Caki2 (cell line): Measurements from ENCODE around the gene ANKRA2. TPM values are rescaled to one million over a fixed set of nuclear protein-coding genes. Genes with fewer than 3 reads are reported as not detected.
A peak's percentile ranks its signal among the peaks of the same experiment; 100 is the strongest.

Experiments used
- DNase-seq: peaks from one replicate; pipeline ENCODE4 v3.0.0-alpha.2; 2015; ENCODE audit warnings: low read depth
- in situ Hi-C: cut with HindIII; loops from 2 replicates; pipeline ENCODE4 v1.10.0; 2016; ENCODE audit warnings: low sequenced_read_pairs, low pct_unique_long_range_greater_than_20kb, mixed read lengths
- total RNA-seq: library from RNA; depleted of rRNA; stranded (reverse); fragments of >200 nt; shearing (Covaris generic); gene quantifications from 2 replicates; pipeline ENCODE4 v1.2.3, GENCODE V29; 2014; ENCODE audit warnings: low replicate concordance

Gene ANKRA2
- total RNA-seq, 1 experiment from 2014 or later, result 11.4 TPM

GRCh38 chr5:73564675-73565074 is 764 bp downstream of the ANKRA2 start:
- DNase-seq, result no peak
- in situ Hi-C loops, result no loop called here

GRCh38 chr5:73564018-73564417 is 1.4 kb downstream of the ANKRA2 start:
- in situ Hi-C loops, result no loop called here
- DNase-seq, result peak; percentile 2

- in situ Hi-C loops, result no loop called here
These were observed 6.5 kb downstream of the ANKRA2 start for GRCh38 chr5:73558950-73559349.

DNA sequence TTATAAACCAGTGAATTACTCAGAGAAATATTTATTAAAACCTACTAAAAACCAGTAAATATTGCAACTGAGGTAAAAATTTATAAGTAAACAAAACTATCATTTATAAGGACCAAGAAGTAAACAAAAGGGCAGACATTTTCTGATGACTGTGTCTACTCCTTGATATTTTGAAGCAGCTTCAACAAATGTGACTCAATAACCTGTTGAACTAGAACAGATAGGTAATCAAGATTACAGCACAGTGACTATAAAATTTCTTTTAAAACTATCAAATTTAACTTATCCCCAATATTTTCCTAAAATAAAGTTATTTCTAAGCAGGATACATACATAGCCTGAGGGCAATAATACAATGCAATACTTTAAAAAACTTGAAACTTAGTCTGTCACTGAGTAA is 12.8 kb downstream of the ANKRA2 start:
- in situ Hi-C loops, result no loop called here
- no peak for DNase-seq

More at GRCh38 chr5:73558950-73559349, 6.5 kb downstream of the ANKRA2 start:
- no peak for DNase-seq

GRCh38 chr5:73550016-73550415 is 15.4 kb downstream of the ANKRA2 start:
- DNase-seq, result no peak
- in situ Hi-C loops, result no loop called here

DNA sequence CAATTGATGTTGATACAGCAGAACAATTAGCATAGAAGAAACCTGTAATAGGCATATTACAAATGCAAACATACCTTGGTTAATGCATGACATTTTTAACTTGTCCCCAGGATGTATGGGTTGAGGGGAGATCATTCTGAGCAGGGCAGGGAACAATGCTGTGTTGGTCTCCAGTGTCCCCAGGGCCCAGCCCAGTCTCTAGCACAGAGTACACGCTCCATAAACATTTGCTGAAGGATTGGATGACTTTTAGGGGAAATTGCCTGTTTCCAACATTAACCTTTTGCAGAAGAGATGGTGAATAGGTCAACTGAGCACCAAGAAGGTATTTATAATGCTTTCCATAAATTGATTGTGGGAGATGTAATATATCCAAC is 20.0 kb downstream of the ANKRA2 start:
- no peak for DNase-seq

DNA sequence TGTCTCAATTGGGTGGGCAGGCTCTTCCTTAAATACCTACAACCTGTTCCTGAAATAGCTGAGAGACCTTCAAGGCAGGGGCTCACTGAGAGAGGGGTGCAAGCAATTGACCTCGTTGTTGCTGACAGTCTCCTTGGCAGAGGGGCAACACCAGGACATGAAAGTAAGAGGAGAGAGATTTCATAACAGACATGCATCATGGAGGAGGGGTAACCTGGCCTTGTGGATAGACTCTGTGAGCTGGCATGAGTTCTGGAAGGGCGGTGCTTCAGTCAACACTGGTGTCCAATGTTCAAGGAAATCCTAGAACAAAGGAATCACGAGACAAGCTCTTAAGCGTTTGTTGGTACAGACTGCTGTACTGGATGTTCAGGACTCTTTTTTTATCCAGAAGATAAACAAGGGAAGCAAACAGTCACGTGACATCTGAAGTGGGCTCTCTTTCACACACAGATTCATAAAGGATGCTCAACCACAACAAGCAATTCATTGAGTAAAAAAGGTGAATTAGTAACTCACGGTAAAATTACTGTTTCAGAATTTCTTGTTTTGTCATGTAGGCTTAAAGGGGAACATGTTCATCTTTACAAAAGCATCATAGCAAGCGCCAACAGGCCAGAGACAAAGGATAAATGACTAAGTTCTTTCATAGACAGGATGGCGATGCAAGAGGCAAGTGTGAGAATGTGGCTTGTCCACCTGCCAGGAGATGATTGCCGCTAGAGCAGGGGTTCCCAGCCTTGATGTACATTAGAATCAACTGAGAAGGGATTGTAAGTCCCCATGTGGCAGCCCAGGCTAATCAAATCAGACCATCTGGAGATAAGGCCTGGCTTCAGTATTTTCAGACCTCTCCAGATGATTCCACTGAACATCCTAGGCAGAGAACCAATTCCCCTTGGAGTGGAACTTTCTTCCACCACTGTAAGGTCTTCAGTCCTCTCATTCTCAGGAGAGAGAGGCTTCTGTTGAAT is 20.7 kb downstream of the ANKRA2 start:
- DNase-seq, result no peak

More for the DNA sequence above, 20.0 kb downstream of the ANKRA2 start:
- in situ Hi-C loops, result no loop called here

DNA sequence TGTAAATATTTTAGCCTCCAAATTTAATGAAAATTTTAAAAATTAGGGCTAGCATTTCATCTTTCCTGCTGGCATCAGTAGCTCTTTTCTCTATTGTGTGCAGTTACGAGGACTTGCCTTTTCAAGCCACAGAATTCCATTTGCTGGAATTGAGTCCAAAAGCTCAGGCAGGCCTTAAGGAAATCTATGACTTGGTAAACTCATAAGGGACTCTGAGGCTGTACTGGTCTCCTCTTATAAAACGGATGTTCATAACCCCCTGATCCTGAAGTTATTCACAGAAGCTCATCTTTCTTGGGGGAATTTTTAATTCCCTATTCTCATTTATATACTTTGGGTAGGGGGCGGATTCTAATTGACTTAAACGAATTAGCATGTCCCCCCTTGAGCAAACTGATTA is 23.4 kb downstream of the ANKRA2 start:
- no peak for DNase-seq
- in situ Hi-C loops, result no loop called here

More for the DNA sequence above, 20.7 kb downstream of the ANKRA2 start:
- in situ Hi-C loops, result no loop called here

- peak; percentile 85 for DNase-seq
- in situ Hi-C loops, result no loop called here
These were observed 25.2 kb downstream of the ANKRA2 start for GRCh38 chr5:73540192-73540591.

DNA sequence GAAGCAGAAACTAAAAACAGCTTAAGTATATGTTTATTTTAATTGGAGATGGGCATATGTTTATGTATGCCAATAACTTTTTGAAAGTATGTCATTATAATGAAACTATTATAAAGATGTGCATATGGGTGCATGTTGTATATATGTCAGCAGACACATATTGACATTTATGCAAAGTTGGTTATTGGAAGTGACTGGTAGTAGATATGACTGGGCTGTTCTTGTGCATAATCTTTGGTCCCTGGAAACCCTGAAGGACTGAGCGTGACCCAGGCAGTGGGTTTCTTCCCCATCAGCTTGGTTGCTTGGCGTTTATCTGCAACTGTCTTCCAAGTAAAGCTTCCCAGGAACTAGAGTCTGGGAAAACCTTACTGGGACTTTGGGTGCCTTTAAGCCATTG is 25.7 kb downstream of the ANKRA2 start:
- in situ Hi-C loops, result no loop called here
- no peak for DNase-seq

- no peak for DNase-seq
- in situ Hi-C loops, result no loop called here
These were observed 30.5 kb downstream of the ANKRA2 start for GRCh38 chr5:73534971-73535370.

GRCh38 chr5:73534011-73534644 is 31.3 kb downstream of the ANKRA2 start:
- DNase-seq, result no peak
- in situ Hi-C loops, result no loop called here

GRCh38 chr5:73532195-73532594 is 33.2 kb downstream of the ANKRA2 start:
- DNase-seq, result no peak
- in situ Hi-C loops, result no loop called here

DNA sequence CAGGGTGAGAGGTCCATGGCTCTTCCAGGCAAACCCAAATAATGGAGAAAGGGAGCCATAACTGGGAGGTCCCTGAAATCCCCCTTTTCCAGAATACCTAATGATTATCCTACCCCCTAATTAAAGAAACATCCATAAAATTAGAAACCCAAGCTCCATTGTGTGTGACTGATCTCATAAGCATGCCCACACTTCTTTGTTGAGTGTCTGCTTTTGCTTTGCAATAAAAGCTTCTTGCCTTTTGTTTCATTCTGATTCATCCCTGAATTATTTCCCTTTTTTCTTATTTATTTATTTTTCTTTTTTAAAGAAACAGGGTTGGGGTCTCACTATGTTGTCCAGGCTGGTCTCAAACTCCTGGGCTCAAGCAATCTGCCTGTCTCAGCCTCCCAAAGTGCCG is 34.1 kb downstream of the ANKRA2 start:
- in situ Hi-C loops, result no loop called here
- DNase-seq, result no peak

DNA sequence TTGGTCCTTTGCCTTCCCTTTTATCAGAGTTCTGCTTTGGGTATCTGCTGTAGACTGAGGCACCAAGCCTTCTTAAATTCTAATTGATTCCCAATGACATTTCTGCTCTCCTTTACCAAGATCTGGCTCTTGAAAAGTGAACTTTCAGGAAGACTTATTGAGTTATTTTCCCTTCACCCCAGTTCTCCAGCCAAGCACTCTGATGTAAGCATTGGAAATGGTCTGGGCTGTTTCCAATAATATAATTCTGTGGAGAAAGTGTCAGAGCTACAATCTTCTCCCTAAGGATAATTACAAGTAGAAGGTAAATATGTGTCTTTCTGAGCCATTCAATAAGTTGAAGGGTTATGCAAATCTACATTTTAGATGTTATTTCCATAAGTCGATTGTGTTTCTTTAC is 36.4 kb downstream of the ANKRA2 start:
- DNase-seq, result no peak
- in situ Hi-C loops, result no loop called here

- in situ Hi-C loops, result no loop called here
- no peak for DNase-seq
These were observed 37.2 kb downstream of the ANKRA2 start for GRCh38 chr5:73528248-73528647.

- DNase-seq, result no peak
- in situ Hi-C loops, result no loop called here
These were observed 39.7 kb downstream of the ANKRA2 start for GRCh38 chr5:73525606-73526203.

- DNase-seq, result no peak
- in situ Hi-C loops, result no loop called here
These were observed 41.6 kb downstream of the ANKRA2 start for GRCh38 chr5:73523861-73524260.

GRCh38 chr5:73522989-73523388 is 42.5 kb downstream of the ANKRA2 start:
- in situ Hi-C loops, result no loop called here

More at GRCh38 chr5:73522989-73523388, 42.5 kb downstream of the ANKRA2 start:
- no peak for DNase-seq
